Activated CD8-positive, alpha-beta memory T cell treated with anti-CD3 and anti-CD28 coated beads, Interleukin-2, amount 50 U/mL, for 24 hours (primary cell): Measurements from ENCODE around the gene TCP11L1.

Experiments used
- DNase-seq: peaks from one replicate; pipeline ENCODE4 v3.0.0-alpha.2; 2020; ENCODE audit errors: extremely low read depth

The TCP11L1 gene

DNA sequence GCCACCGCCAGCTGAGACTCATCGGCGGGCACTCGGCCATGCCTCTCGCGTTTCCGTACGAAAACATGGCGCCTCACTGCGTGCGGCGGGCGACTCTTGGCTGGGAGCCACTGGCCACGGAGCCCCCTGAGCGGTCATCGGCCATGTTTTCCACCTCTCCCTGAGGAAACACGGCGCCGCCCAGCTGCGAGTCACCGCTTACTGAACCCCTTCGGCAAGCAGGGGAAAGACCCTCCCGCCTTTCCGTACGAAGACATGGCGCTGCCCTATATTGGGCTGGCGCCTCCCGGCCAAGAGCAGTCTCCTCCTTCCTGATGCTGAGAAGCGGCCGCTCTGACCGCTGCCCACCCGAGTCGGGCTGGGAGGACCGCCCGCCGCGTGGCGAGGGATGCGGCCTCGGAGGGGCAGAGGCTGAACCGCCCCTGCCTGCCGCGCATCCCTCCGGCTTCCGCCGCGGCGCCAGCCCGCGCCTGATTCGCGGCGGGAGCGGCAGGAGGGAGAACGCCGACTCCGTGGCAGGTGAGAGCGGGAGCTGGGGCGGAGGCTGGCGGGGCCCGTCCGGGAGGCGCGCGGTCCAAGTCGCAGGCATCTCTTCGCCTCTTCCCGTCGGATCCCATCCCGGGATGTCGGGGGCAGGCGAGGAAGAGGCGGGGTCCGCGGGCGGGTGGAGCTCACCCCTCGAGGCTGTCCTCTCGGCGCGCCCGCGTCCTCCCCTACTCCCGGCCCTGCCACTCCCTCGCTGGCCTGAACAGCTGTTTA lies at the start of gene TCP11L1:
Gene TCP11L1 (plus strand): TSS at position 299 of the 759 bp plus-strand sequence. CDS start 4,202 bp downstream, outside the sequence.
- peak; percentile 41 for DNase-seq

- no peak for DNase-seq
Measured at GRCh38 chr11:32990481-32990880, 48.9 kb upstream of the TCP11L1 start.

DNA sequence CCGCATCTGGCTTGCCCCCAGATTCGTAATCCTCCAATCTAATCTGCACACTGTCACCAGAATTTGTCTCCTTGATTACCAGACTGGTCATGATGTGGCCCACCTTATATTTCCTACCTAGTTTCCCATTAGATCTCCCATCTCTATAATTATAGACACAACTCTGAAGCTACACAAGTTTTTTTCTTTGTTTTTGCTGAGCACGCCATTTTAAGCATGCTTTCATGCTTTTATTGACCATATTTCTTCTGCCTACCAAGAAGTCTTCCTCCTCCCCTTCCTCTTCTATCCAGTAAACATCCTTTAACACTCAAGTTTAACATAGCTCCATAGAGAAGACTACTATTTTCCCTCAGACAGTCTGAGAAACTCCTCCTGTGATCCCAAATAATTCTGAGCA lies 47.9 kb upstream of the TCP11L1 start:
- DNase-seq: no peak

- DNase-seq: no peak
Measured at GRCh38 chr11:32991898-32992297, 47.5 kb upstream of the TCP11L1 start.

GRCh38 chr11:33000181-33000580 lies 39.2 kb upstream of the TCP11L1 start:
- no peak for DNase-seq

DNA sequence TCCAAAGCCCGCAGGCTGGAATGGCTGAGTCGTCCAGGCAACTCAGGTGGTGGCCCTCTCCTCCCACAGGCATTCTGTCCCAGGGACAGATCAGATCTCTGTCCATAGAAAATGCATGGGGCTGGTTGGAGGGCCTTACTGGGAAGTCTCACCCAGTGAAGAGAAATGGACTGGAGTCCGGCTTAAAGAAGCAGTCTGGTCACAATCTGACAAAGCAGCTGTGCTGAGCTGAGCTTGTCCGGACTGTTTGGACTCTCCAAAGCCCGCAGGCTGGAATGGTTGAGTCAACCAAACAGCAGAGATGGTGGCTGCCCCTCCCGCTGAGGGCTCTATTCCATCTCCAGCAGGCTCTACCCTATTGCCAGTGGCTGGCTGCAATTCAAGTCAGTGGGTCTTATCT lies 38.1 kb upstream of the TCP11L1 start:
- no peak for DNase-seq

GRCh38 chr11:33001751-33002542 lies 37.4 kb upstream of the TCP11L1 start:
- no peak for DNase-seq

DNA sequence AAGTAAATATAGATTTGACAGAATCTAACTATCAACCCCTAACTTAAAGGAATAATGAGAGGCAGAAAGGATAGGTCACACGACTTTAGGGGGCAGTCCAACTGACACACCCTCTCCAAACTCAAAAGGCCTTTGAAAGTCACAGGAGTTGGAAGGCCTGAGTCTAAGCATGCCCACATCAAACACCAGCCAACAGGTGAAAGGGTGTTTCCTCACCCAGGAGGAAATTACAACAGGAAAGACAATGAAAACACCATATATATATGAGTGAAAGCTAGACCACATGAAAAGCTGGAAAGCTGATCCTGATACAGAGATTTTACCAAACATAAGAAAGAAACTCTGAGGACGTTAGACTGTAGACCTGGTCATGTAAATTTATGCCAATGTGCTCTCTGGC lies 34.2 kb upstream of the TCP11L1 start:
- no peak for DNase-seq

GRCh38 chr11:33006010-33006409 lies 33.4 kb upstream of the TCP11L1 start:
- DNase-seq: no peak

- DNase-seq: no peak
Measured at GRCh38 chr11:33013755-33014154, 25.6 kb upstream of the TCP11L1 start.

DNA sequence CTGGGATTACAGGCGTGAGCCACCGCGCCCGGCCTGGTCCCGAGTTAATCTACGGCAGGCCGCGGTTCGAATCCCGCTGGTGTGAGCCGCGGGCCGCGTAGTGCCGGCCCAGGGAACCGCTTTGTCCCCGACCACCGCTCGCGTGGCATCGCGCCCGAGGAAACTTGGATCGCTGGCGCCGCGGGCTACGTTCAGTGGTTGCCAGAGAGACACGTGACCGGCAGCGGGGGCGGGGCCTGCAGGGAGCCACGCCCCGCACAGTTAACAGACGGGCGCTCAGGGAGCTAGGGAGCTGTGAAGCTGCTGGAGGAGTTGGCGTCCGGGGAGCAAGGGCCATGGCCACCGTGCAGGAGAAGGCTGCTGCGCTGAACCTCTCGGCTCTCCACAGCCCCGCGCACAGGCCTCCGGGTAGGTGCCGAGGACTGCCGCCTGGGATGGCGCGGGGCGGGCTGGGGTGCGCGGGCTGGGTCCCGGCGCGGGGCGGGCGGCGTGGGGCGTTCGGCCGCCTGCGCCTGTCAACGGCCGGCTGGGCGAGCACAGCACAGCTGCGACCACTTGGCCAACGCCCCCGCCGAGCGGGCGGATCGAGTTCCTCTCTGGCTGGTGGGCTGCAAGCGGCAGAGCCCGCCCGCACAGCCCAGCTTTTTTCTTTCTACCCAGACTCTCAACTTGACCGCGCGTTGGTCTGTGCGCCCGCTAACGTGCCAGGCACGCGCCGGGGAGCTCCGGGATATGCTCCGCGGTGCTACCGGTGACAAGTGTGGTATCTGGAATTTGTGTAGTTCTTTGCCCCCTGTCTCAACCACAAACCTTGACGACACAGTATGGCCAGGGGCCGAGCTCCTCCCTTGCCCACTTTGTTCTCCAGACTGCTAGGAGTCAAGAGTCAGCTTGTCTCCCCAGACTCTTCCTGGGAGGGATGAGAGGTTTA lies 23.5 kb upstream of the TCP11L1 start, which contains the start of gene DEPDC7:
Gene DEPDC7 (plus strand): TSS at position 258 of the 931 bp plus-strand sequence. CDS start 78 bp downstream, at position 336.
- DNase-seq: no peak

DNA sequence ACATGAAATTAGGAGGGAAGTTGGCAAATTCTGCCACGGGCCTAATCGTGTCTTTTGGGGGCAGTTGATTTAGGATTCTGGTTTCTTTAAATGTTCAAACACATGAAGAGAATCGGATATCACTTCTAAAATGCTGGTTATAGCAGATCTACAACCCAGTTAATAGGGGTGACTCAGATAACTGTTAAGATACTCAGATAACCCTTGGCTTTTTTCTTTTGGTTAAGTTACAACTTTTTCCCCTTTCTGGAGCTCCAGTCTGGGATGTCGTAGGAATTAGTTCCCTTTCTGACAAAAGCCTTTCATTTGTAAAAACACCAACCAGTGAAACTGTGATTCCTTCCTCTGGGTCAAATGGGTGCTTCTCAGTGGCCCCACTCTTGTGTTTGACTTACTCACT lies 22.7 kb upstream of the TCP11L1 start:
- no peak for DNase-seq

DNA sequence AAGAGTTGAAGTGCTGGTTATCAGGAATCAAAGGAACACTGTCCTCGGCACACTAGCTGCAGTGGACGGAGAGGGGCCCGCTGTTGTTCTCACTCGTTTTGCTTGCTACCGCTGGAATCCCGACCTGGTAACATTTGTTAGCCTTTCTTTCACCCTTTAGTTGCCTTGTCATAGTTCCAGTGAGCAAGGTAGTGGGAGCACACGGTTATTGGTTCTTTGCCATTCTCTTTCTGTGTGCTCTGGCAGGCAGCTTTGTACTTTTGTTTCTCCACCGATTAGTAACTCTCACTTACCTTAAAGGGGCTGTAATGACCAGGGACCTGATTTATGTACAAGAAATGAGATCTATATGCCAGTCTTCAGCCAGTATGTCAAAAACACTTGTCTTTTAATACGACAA lies 21.9 kb upstream of the TCP11L1 start:
- no peak for DNase-seq

- no peak for DNase-seq
Measured at GRCh38 chr11:33017965-33018364, 21.4 kb upstream of the TCP11L1 start.

DNA sequence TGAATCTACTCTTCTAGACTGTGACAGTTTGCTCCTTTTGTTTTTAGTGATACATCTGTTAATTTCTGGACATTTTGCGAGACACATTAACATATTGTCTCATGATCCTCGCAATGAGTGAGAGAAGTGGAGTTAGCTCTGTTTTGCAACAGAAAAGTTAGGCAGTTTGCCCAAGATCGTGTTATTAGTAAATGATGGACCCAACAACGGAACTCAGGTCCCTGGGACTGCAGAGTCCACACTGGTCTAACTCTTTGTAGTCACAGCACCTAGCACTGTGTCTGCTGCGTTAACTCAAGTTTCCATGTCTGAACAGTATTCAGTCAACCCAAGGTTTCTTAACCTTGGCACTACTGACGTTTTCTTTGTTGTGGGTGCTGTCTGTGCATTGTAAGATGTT lies 20.5 kb upstream of the TCP11L1 start:
- no peak for DNase-seq

- no peak for DNase-seq
Measured at GRCh38 chr11:33021501-33021900, 17.9 kb upstream of the TCP11L1 start.

GRCh38 chr11:33021937-33022336 lies 17.4 kb upstream of the TCP11L1 start:
- DNase-seq: no peak

DNA sequence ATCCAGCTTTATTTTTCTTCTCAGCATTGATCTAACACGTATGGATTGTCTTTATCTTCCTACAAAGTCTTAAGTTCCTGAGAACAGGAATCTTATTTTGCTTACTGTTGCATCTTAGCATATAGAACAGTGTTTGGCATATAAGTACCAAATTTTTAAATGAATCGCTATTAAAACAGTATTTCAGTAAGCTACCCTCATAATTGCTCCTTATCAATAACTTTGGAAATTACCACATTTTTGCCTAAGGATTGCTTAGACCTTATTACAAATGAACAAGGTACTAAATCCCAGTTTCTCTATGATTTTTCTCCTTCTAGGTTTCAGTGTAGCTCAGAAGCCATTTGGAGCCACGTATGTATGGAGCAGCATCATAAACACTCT lies 14.0 kb upstream of the TCP11L1 start:
- DNase-seq: no peak

DNA sequence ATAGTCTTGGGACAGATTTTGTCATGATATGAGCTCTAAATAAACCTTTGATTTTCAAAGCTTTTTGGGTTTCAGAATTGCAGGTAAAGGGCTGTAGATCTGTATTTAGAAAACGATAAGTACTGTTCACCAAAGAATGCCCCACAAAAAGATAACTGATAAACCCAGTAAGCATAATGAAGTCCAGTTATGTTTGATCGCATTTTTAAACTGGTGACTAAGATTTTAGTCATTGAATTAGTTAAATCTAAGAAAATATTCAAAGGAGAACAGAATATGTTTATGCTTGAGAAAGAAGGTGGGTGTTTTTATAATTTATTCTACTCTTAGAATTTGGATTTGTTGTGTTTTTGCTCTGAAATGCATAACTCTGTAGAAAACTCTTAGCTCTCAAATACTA lies 12.1 kb upstream of the TCP11L1 start:
- DNase-seq: no peak

DNA sequence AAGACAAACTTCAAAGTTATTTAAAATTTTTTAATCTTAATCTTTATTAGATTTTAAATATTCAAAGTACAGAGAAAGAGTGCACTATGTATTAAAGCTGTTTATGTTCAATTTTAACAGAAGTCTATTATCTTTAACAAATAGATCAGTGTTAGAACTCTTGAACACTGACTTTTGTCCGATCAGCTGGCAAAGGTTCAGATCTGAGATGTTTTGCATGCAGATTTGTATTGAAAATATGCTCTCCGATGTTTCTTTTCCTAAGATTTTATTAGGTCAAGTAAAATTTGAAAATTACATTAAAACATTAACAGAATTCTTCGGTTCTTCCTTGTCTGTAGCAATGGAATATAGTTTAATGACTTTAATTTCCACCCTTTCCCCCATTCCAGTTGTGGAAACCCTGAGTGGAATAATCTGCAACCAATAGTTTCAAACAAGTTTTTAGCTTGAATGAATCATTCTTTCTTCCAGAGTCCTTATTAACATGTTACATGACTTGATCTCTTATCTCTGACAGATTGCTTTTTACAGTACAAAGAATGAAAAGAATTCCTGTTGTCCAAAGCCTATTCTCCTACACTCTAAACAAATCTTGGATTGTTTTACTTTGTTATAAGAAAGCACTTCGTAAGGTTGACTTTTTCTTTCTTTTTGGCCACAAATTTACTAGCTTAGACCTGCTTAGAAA lies 11.4 kb upstream of the TCP11L1 start:
- no peak for DNase-seq

GRCh38 chr11:33028537-33028914 lies 10.8 kb upstream of the TCP11L1 start:
- DNase-seq: no peak
